Muscle of back (tissue), 13 donors: ENCODE results near the gene GAS6. TPM values are rescaled to one million over a fixed set of nuclear protein-coding genes. Genes with fewer than 3 reads are reported as not detected.
"Not testable (repeated sequence)": the region's sequence is repeated elsewhere in the genome, so short reads cannot be mapped to it uniquely, and the experiment has no call there.

Source experiments
- DNase-seq, 3 donors: peaks; one replicate each; pipeline versions ENCODE4 v3.0.0 to v3.0.0-alpha.2; 2013
- long read RNA-seq, 9 donors: transcript quantifications; one replicate each; lab custom pipeline, GENCODE V29; 2026
- polyA plus RNA-seq, 10 donors: library from polyadenylated mRNA; unstranded; fragments of 120-200 nt; gene quantifications; one replicate each; pipeline ENCODE4 v1.2.1, GENCODE V29; 2013; ENCODE audit not compliant: insufficient read length in 10 of 10

GAS6 gene
- polyA plus RNA-seq: 10 to 100 TPM; 25.0 to 73.1 (median 40.0) TPM
- long read RNA-seq, donor 1, transcript GAS6-204 (1 exons, 2,646 nt): minor isoform, 7 of 18 reads
- long read RNA-seq, donor 1, transcript GAS6-201 (15 exons, 2,490 nt): major isoform, 10 of 18 reads
- long read RNA-seq, donor 1, partial matches to known transcripts: 0 of 18 reads
- long read RNA-seq, donor 1, other reads (novel, unspliced or antisense): 0 of 18 reads
- long read RNA-seq, donor 2, transcript GAS6-201 (15 exons, 2,490 nt): major isoform, 5 of 9 reads
- long read RNA-seq, donor 2, partial matches to known transcripts: 0 of 9 reads
- long read RNA-seq, donor 2, other reads (novel, unspliced or antisense): 0 of 9 reads
- long read RNA-seq, donor 3: 0 reads
- long read RNA-seq, donor 4, transcript GAS6-201 (15 exons, 2,490 nt): major isoform, 8 of 14 reads
- long read RNA-seq, donor 4, transcript GAS6-204 (1 exons, 2,646 nt): minor isoform, 6 of 14 reads
- long read RNA-seq, donor 4, partial matches to known transcripts: 0 of 14 reads
- long read RNA-seq, donor 4, other reads (novel, unspliced or antisense): 0 of 14 reads
- long read RNA-seq, donor 5, transcript GAS6-204 (1 exons, 2,646 nt): major isoform, 10 of 19 reads
- long read RNA-seq, donor 5, transcript GAS6-201 (15 exons, 2,490 nt): minor isoform, 7 of 19 reads
- long read RNA-seq, donor 5, partial matches to known transcripts: 0 of 19 reads
- long read RNA-seq, donor 5, other reads (novel, unspliced or antisense): 0 of 19 reads
- long read RNA-seq, donor 6, transcript GAS6-201 (15 exons, 2,490 nt): major isoform, 16 of 26 reads
- long read RNA-seq, donor 6, transcript GAS6-204 (1 exons, 2,646 nt): minor isoform, 10 of 26 reads
- long read RNA-seq, donor 6, partial matches to known transcripts: 0 of 26 reads
- long read RNA-seq, donor 6, other reads (novel, unspliced or antisense): 0 of 26 reads
- long read RNA-seq, donor 7, transcript GAS6-204 (1 exons, 2,646 nt): major isoform, 12 of 26 reads
- long read RNA-seq, donor 7, transcript GAS6-201 (15 exons, 2,490 nt): minor isoform, 7 of 26 reads
- long read RNA-seq, donor 7, partial matches to known transcripts: 6 of 26 reads
- long read RNA-seq, donor 7, other reads (novel, unspliced or antisense): 0 of 26 reads
- long read RNA-seq, donor 8, transcript GAS6-204 (1 exons, 2,646 nt): major isoform, 17 of 25 reads
- long read RNA-seq, donor 8, transcript GAS6-201 (15 exons, 2,490 nt): minor isoform, 8 of 25 reads
- long read RNA-seq, donor 8, partial matches to known transcripts: 0 of 25 reads
- long read RNA-seq, donor 8, other reads (novel, unspliced or antisense): 0 of 25 reads
- long read RNA-seq, donor 9, partial matches to known transcripts: 0 of 4 reads
- long read RNA-seq, donor 9, other reads (novel, unspliced or antisense): 0 of 4 reads

GRCh38 chr13:113863524-113864272 is at the start of gene GAS6:
GAS6 (minus strand) TSS chr13:113864076; CDS start chr13:113863920, 156 bp downstream.
- peak in 1 of 3 donors; percentile 75 for DNase-seq

- DNase-seq: not testable (repeated sequence)
Measured at GRCh38 chr13:113913408-113913807, 49.5 kb upstream of the GAS6 start.

GRCh38 chr13:113912596-113912995 is 48.7 kb upstream of the GAS6 start:
- no peak for DNase-seq

GRCh38 chr13:113907635-113908617 is 44.0 kb upstream of the GAS6 start:
- DNase-seq: peak in 1 of 3 donors; percentile 69

DNA sequence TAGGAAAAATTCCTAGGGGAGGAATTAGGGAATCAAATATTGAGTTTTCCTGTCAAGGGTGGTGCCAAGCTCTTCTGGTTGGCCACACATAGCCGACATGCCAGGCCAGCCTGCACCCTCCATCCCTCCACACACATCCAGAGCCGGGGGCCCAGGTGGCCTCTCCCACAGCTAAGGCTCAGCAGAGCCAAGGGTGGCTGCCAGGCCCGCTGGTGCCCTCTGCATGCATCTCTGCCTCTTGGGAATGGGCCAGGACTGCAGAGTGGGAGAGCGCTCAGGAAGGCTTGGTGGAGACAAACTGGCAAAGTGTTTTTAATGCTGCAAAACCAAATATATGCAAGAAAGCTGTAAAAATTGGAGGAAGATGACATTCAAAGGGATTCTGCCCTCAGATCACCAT is 42.7 kb upstream of the GAS6 start:
- no peak for DNase-seq

DNA sequence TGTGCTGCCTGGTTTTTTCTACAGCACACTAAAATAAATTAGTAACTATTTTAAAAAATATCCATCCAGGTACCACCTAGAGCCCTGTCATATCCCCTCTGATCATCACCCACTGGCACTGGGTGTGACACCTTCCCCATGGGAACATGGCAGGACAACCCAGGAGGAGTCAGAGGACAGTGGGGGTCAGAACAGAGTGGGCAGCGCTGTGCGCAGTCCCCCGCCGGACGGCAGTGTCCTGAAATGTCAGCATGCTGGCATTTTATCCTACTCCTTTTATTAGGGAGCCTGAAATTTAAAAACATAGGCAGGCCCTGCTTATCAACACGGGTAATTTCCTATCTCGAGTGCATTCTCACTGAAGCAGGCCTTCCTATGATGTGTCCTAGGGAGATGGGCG is 42.1 kb upstream of the GAS6 start:
- no peak for DNase-seq

DNA sequence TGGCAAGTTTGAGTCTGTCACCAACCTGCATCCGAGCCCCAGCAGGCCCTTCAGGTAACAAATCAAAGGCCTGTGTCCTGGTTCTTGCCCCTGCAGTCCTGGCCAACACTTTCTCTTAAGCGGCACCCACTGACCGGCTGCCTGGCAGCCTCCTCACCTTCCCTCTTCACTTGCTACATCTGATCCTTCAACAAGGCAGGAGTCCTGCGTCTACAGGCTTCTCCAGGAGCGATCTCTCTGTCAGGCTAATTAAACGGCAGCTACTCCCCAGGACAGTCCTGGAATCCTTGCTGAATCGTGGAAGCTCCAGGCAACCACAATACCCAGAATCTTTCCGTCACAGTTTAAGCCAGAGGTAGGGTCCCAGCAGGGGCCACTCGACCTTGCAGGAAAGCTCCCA is 41.1 kb upstream of the GAS6 start:
- no peak for DNase-seq

- no peak for DNase-seq
Measured at GRCh38 chr13:113904411-113904810, 40.5 kb upstream of the GAS6 start.

GRCh38 chr13:113903912-113904311 is 40.0 kb upstream of the GAS6 start:
- DNase-seq: no peak

DNA sequence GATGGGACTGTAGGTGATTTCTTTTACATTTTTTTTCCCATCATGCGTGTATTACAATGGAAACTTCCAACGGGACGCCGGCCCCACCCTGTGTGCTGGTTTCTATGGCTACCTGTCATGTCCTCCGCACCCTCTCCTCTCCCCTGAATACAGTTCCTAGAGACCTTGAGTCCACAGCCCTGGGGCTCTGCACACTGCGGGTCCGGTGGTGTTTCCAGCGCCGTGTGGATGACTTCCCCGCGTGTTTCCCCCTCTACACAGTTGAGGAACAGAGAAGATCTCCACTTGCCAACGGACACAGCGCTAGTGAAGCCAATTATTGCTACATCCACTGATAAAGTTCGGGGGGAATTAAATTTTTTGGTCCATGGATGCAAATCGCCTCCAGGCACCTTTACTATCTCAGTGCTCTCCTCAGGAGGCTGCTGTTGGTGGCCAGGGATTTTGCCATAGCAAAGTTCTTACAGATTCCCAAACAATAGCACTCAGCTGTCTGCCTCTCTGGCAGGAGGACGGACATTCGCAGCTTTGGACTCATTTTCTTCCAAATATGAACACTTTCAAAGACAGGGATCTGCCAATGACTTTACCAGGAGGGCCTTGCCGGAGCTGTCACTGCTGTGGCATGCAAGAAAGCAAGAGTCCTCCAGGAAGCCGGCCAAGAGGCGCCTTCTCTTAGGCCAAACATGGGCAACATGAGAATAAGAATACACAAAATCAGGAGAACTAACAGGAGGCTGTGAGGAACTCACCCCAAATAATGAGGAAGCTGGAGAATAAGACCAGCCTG is 39.3 kb upstream of the GAS6 start:
- no peak for DNase-seq

GRCh38 chr13:113902481-113902880 is 38.6 kb upstream of the GAS6 start:
- peak in 2 of 3 donors; percentile 52 to 58 for DNase-seq

GRCh38 chr13:113901642-113902041 is 37.8 kb upstream of the GAS6 start:
- DNase-seq: no peak

GRCh38 chr13:113901231-113901630 is 37.4 kb upstream of the GAS6 start:
- peak in 1 of 3 donors; percentile 43 for DNase-seq

GRCh38 chr13:113900646-113901045 is 36.8 kb upstream of the GAS6 start:
- DNase-seq: no peak

DNA sequence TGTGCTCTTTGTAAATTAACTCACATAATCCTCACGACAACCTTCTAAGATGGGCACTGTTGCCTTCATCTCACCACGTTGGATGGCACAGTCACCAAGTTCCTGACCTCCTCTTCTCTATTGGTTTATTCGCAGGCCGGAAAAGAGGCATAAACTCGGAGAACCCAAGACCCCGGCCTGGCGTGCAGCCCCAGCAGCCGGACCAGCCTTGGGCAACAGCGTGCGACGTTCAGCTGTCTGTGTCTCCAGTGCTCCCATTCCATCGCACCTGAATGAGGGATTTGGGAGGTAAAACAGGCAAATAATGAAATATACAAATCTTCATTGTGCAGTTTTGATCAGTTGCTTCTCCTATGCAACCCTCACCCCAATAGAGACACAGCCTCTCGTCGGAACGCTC is 34.5 kb upstream of the GAS6 start:
- no peak for DNase-seq

GRCh38 chr13:113897966-113898365 is 34.1 kb upstream of the GAS6 start:
- no peak for DNase-seq

DNA sequence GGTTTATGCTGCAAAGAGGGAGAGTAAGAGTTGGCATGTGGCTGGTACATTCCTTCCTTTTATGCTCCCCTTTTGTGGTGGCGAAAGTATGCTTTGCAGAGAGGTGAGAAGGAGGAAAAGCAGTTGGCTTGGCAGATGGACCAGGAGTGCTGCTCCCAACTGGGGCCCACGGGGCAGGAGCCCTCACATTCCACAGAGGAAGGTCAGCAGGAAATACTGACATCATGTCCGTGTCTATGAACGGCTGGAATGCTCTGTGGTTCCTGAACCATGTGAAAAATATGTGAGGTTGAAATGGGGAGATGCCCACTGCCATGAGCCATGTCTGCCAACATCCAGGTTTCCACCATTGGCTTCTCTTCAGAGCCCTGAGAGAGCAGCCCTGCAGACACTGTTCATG is 33.3 kb upstream of the GAS6 start:
- DNase-seq: peak in 1 of 3 donors; percentile 90

GRCh38 chr13:113895436-113895835 is 31.6 kb upstream of the GAS6 start:
- DNase-seq: no peak
